CD4-positive, CD25-positive, alpha-beta regulatory T cell (primary cell): ENCODE data around the gene TAMALIN. TPM values are rescaled to one million over a fixed set of nuclear protein-coding genes. Genes with fewer than 3 reads are reported as not detected.
"Not testable (repeated sequence)": the region's sequence is repeated elsewhere in the genome, so short reads cannot be mapped to it uniquely, and the experiment has no call there.

Experiments used
- ATAC-seq, 2 donors: fragments of 150-1000 bp; cut with Tn5 transposase; one replicate each; pipeline ENCODE4 v1.10.0; 2021; ENCODE audit warnings: low read depth in 2 of 2, moderate number of reproducible peaks in 2 of 2, moderate library complexity in 1 of 2
- DNase-seq, 3 donors: peaks; one replicate each; pipeline versions ENCODE4 v3.0.0 to v3.0.0-alpha.2; 2012 to 2022; ENCODE audit warnings: mixed read lengths in 1 of 3
- H3K27ac ChIP-seq: one replicate; pipeline ENCODE4 v1.7.0; 2013; ENCODE audit warnings: mild to moderate bottlenecking, low read length; ENCODE audit not compliant: insufficient read depth, poor library complexity, severe bottlenecking
- H3K27me3 ChIP-seq: one replicate; pipeline ENCODE4 v1.7.0; 2013; ENCODE audit warnings: low read length; ENCODE audit not compliant: control insufficient read depth, insufficient read depth
- H3K36me3 ChIP-seq: one replicate; pipeline ENCODE4 v1.7.0; 2013; ENCODE audit warnings: mild to moderate bottlenecking, low read length, moderate library complexity; ENCODE audit not compliant: control insufficient read depth, insufficient read depth
- H3K4me1 ChIP-seq: 2 replicates; pipeline ENCODE4 v1.7.0; 2013; ENCODE audit warnings: mild to moderate bottlenecking, low read length; ENCODE audit not compliant: insufficient read depth, control insufficient read depth, poor library complexity, severe bottlenecking
- H3K4me3 ChIP-seq: one replicate; pipeline ENCODE4 v1.7.0; 2013; ENCODE audit warnings: low read depth, mild to moderate bottlenecking, low read length, moderate library complexity
- H3K9me3 ChIP-seq, 2 experiments: 1 replicate in 1 of 2; 2 replicates in 1 of 2; pipeline ENCODE4 v1.7.0; 2013; ENCODE audit warnings: low read length in 2 of 2, mild to moderate bottlenecking in 1 of 2, moderate library complexity in 1 of 2; ENCODE audit not compliant: control insufficient read depth in 2 of 2
- H3K27ac Mint-ChIP-seq, 3 donors: one replicate each; pipeline ENCODE4 v1.8.0; 2020 to 2022; ENCODE audit warnings: mild to moderate bottlenecking in 3 of 3, mixed read lengths in 3 of 3, moderate library complexity in 2 of 3
- H3K27me3 Mint-ChIP-seq: one replicate; pipeline ENCODE4 v1.8.0; 2022; ENCODE audit warnings: mild to moderate bottlenecking, mixed read lengths
- H3K36me3 Mint-ChIP-seq: one replicate; pipeline ENCODE4 v1.8.0; 2020; ENCODE audit warnings: mixed read lengths
- H3K4me1 Mint-ChIP-seq, 4 donors: one replicate each; pipeline ENCODE4 v1.8.0; 2020 to 2022; ENCODE audit warnings: mixed read lengths in 4 of 4, mild to moderate bottlenecking in 1 of 4
- H3K4me3 Mint-ChIP-seq, 4 donors: one replicate each; pipeline ENCODE4 v1.8.0; 2020 to 2022; ENCODE audit warnings: mild to moderate bottlenecking in 4 of 4, mixed read lengths in 4 of 4, moderate library complexity in 3 of 4
- H3K9me3 Mint-ChIP-seq, 7 donors: one replicate each; pipeline ENCODE4 v1.8.0; 2020 to 2022; ENCODE audit warnings: mixed read lengths in 7 of 7, mild to moderate bottlenecking in 3 of 7, moderate library complexity in 2 of 7
- polyA plus RNA-seq, 4 donors: library from polyadenylated mRNA; unstranded; fragments of 300-500 nt; fragmentation: Illumina TruSeq; gene quantifications; one replicate each; pipeline ENCODE4 v1.2.3, GENCODE V29; 2021
- total RNA-seq: library from RNA; stranded (reverse); gene quantifications from one replicate; pipeline ENCODE4 v1.2.3, GENCODE V29; 2022

The TAMALIN gene
- total and polyA plus RNA-seq, 5 donors from 2014 or later: 0.37 to 253 (median 1.1) TPM

GRCh38 chr12:51974646-51975045 lies 32.1 kb upstream of the TAMALIN start:
- H3K36me3 Mint-ChIP-seq: peaks cover 20% of the 10 kb centered on the region

GRCh38 chr12:51975196-51975595 lies 31.6 kb upstream of the TAMALIN start:
- no peak for ATAC-seq
- Mint-ChIP-seq H3K36me3 (peaks cover 20% of the 10 kb centered on the region), H3K9me3 (no peaks in the 10 kb centered on the region), H3K4me1 (peaks cover 35 to 60% (median 53%) of the 10 kb centered on the region in 4 donors), H3K27ac (peak overlapping the region in 2 of 3 donors; percentile 46 to 52), H3K4me3 (no peak overlapping the region), H3K27me3 (peaks cover 5% of the 10 kb centered on the region)
- Histone ChIP-seq H3K4me1 (peaks cover 50% of the 10 kb centered on the region), H3K36me3 (peaks cover 10% of the 10 kb centered on the region), H3K27ac (no peak overlapping the region), H3K4me3 (no peak overlapping the region), H3K9me3 (no peaks in the 10 kb centered on the region), H3K27me3 (no peaks in the 10 kb centered on the region)
- DNase-seq: no peak

More at GRCh38 chr12:51974646-51975045, 32.1 kb upstream of the TAMALIN start:
- H3K27ac Mint-ChIP-seq: peak overlapping the region in 1 of 3 donors; percentile 52
- peaks cover 50% of the 10 kb centered on the region for H3K4me1 ChIP-seq
- no peaks in the 10 kb centered on the region for H3K9me3 Mint-ChIP-seq
- peak overlapping the region in 2 of 4 donors; percentile 29 to 35 for H3K4me3 Mint-ChIP-seq
- peaks cover 39 to 61% (median 55%) of the 10 kb centered on the region in 4 donors for H3K4me1 Mint-ChIP-seq
- peaks cover 5% of the 10 kb centered on the region for H3K27me3 Mint-ChIP-seq
- no peaks in the 10 kb centered on the region for H3K27me3 ChIP-seq
- H3K36me3 ChIP-seq: peaks cover 10% of the 10 kb centered on the region
- no peaks in the 10 kb centered on the region for H3K9me3 ChIP-seq
- ATAC-seq: no peak
- no peak overlapping the region for H3K27ac ChIP-seq
- DNase-seq: no peak
- no peak overlapping the region for H3K4me3 ChIP-seq

- Histone ChIP-seq H3K36me3 (peaks cover 10% of the 10 kb centered on the region), H3K9me3 (no peaks in the 10 kb centered on the region), H3K27me3 (no peaks in the 10 kb centered on the region), H3K4me3 (no peak overlapping the region), H3K4me1 (peaks cover 42% of the 10 kb centered on the region), H3K27ac (no peak overlapping the region)
- H3K4me1 Mint-ChIP-seq: peaks cover 33 to 55% (median 47%) of the 10 kb centered on the region in 4 donors
- H3K27me3 Mint-ChIP-seq: no peaks in the 10 kb centered on the region
- no peak overlapping the region for H3K4me3 Mint-ChIP-seq
- H3K36me3 Mint-ChIP-seq: peaks cover 23% of the 10 kb centered on the region
- DNase-seq: no peak
- no peaks in the 10 kb centered on the region for H3K9me3 Mint-ChIP-seq
- no peak overlapping the region for H3K27ac Mint-ChIP-seq
- no peak for ATAC-seq
Measured at GRCh38 chr12:51976376-51977160, 30.2 kb upstream of the TAMALIN start.

GRCh38 chr12:51977320-51977753 lies 29.4 kb upstream of the TAMALIN start:
- Mint-ChIP-seq H3K4me3 (no peak overlapping the region), H3K36me3 (peaks cover 27% of the 10 kb centered on the region), H3K27me3 (no peaks in the 10 kb centered on the region), H3K4me1 (peaks cover 25 to 47% (median 43%) of the 10 kb centered on the region in 4 donors), H3K9me3 (no peaks in the 10 kb centered on the region), H3K27ac (no peak overlapping the region)
- H3K9me3 ChIP-seq: no peaks in the 10 kb centered on the region
- no peaks in the 10 kb centered on the region for H3K27me3 ChIP-seq
- no peak for DNase-seq
- no peak for ATAC-seq
- H3K27ac ChIP-seq: no peak overlapping the region
- H3K36me3 ChIP-seq: peaks cover 10% of the 10 kb centered on the region
- H3K4me3 ChIP-seq: no peak overlapping the region
- peaks cover 34% of the 10 kb centered on the region for H3K4me1 ChIP-seq

- Histone ChIP-seq H3K4me1 (peaks cover 15% of the 10 kb centered on the region), H3K36me3 (peaks cover 14% of the 10 kb centered on the region)
- not testable (repeated sequence) for H3K27ac ChIP-seq, H3K9me3 Mint-ChIP-seq, H3K27me3 ChIP-seq, DNase-seq, H3K9me3 ChIP-seq, H3K27me3 Mint-ChIP-seq, ATAC-seq, H3K4me3 ChIP-seq, H3K4me3 Mint-ChIP-seq
- Mint-ChIP-seq H3K4me1 (peaks cover 12 to 29% (median 25%) of the 10 kb centered on the region in 4 donors), H3K27ac (peak overlapping the region in 1 of 3 donors; percentile 66), H3K36me3 (peaks cover 33% of the 10 kb centered on the region)
Measured at GRCh38 chr12:51979306-51979705, 27.4 kb upstream of the TAMALIN start.

GRCh38 chr12:51980051-51980808 lies 26.5 kb upstream of the TAMALIN start:
- peak overlapping the region in 2 of 3 donors; percentile 65 for H3K27ac Mint-ChIP-seq
- no peak overlapping the region for H3K4me3 Mint-ChIP-seq
- H3K27ac ChIP-seq: no peak overlapping the region
- H3K36me3 ChIP-seq: peaks cover 17% of the 10 kb centered on the region
- H3K4me1 ChIP-seq: peaks cover 5% of the 10 kb centered on the region
- peaks cover 8 to 20% (median 16%) of the 10 kb centered on the region in 4 donors for H3K4me1 Mint-ChIP-seq
- H3K36me3 Mint-ChIP-seq: peaks cover 36% of the 10 kb centered on the region
- peak overlapping the region; percentile 52 for H3K4me3 ChIP-seq
- H3K27me3 ChIP-seq: no peaks in the 10 kb centered on the region
- no peaks in the 10 kb centered on the region for H3K9me3 Mint-ChIP-seq
- ATAC-seq (peak; percentile 91 to 95), DNase-seq (peak; percentile 48 to 74 (median 67))
- no peaks in the 10 kb centered on the region for H3K27me3 Mint-ChIP-seq
- H3K9me3 ChIP-seq: no peaks in the 10 kb centered on the region

- peaks cover 4% of the 10 kb centered on the region for H3K4me1 ChIP-seq
- no peak overlapping the region for H3K4me3 Mint-ChIP-seq
Measured at GRCh38 chr12:51980809-51981127, 26.0 kb upstream of the TAMALIN start.

More at GRCh38 chr12:51980809-51981127, 26.0 kb upstream of the TAMALIN start:
- peaks cover 37% of the 10 kb centered on the region for H3K36me3 Mint-ChIP-seq
- H3K27me3 Mint-ChIP-seq: no peaks in the 10 kb centered on the region
- ATAC-seq (no peak), DNase-seq (no peak)
- Histone ChIP-seq H3K27ac (no peak overlapping the region), H3K9me3 (no peaks in the 10 kb centered on the region), H3K27me3 (no peaks in the 10 kb centered on the region), H3K4me3 (peak overlapping the region; percentile 52), H3K36me3 (peaks cover 15% of the 10 kb centered on the region)
- H3K27ac Mint-ChIP-seq: peak overlapping the region in 2 of 3 donors; percentile 20 to 65
- H3K9me3 Mint-ChIP-seq: no peaks in the 10 kb centered on the region
- H3K4me1 Mint-ChIP-seq: peaks cover 8 to 14% (median 10%) of the 10 kb centered on the region in 4 donors
